ENCODE results near the gene COLEC11. TPM values are rescaled to one million over a fixed set of nuclear protein-coding genes. Genes with fewer than 3 reads are reported as not detected.
A peak's percentile ranks its signal among the peaks of the same experiment; 100 is the strongest.

COLEC11 gene
- total and polyA plus RNA-seq, 10 of the 15 experiments (the other 5 are each of a cell fraction or from before 2014, with no cell fraction given), result 0.08 to 0.74 (median 0.14) TPM; not detected in 4

- TF ChIP-seq, protein P1, sequence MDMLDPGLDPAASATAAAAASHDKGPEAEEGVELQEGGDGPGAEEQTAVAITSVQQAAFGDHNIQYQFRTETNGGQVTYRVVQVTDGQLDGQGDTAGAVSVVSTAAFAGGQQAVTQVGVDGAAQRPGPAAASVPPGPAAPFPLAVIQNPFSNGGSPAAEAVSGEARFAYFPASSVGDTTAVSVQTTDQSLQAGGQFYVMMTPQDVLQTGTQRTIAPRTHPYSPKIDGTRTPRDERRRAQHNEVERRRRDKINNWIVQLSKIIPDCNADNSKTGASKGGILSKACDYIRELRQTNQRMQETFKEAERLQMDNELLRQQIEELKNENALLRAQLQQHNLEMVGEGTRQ (IDR thresholded peaks at IDR 0.05; ENCODE audit: borderline replicate concordance, low read depth, low read length), result no peak
- TF ChIP-seq SMC3 (IDR thresholded peaks at IDR 0.05; ENCODE audit: borderline replicate concordance, low read length), result no peak
- no peak for TF ChIP-seq CBFB (IDR thresholded peaks at IDR 0.05; ENCODE audit: low read depth)
- TF ChIP-seq ZNF622 (IDR thresholded peaks at IDR 0.05), result no peak
- TF ChIP-seq NKRF (conservative IDR thresholded peaks at IDR 0.05), result no peak
- TF ChIP-seq, protein P2, sequence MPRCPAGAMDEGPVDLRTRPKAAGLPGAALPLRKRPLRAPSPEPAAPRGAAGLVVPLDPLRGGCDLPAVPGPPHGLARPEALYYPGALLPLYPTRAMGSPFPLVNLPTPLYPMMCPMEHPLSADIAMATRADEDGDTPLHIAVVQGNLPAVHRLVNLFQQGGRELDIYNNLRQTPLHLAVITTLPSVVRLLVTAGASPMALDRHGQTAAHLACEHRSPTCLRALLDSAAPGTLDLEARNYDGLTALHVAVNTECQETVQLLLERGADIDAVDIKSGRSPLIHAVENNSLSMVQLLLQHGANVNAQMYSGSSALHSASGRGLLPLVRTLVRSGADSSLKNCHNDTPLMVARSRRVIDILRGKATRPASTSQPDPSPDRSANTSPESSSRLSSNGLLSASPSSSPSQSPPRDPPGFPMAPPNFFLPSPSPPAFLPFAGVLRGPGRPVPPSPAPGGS (IDR thresholded peaks at IDR 0.05; ENCODE audit: borderline replicate concordance, insufficient read depth, low read depth, low read length, poor library complexity, severe bottlenecking), result peak; percentile 88
- no peak for TF ChIP-seq NRF1 (conservative IDR thresholded peaks at IDR 0.05; ENCODE audit: low read depth, low read length)
- TF ChIP-seq EED (IDR thresholded peaks at IDR 0.05; ENCODE audit: low read depth), result peak; percentile 81
- no peak for TF ChIP-seq PKNOX1 (IDR thresholded peaks at IDR 0.05)
- no peak for TF ChIP-seq SMAD5 (IDR thresholded peaks at IDR 0.05; ENCODE audit: low read depth)
- TF ChIP-seq MEF2B (IDR thresholded peaks at IDR 0.05; ENCODE audit: partially characterized antibody, poor library complexity, severe bottlenecking), result peak; percentile 67
- 0 out of 2 replicates have a peak, but pooled peaks have one; percentile 36 for TF ChIP-seq ATF2 (IDR thresholded peaks at IDR 0.05; ENCODE audit: low read length)
- TF ChIP-seq GATAD2B (conservative IDR thresholded peaks at IDR 0.05; ENCODE audit: low read depth), result peak; percentile 61
- TF ChIP-seq RUNX3 (IDR thresholded peaks at IDR 0.05; ENCODE audit: low read length), result peak; percentile 28; the same call in 1 of the 2 replicates
- no peak for TF ChIP-seq ZNF384 (IDR thresholded peaks at IDR 0.05; ENCODE audit: borderline replicate concordance, low read depth, low read length)
- no peak for TF ChIP-seq SMARCA5 (IDR thresholded peaks at IDR 0.05)
- TF ChIP-seq RFX5 (IDR thresholded peaks at IDR 0.05; ENCODE audit: low read depth, low read length), result no peak
- TF ChIP-seq, protein P3, sequence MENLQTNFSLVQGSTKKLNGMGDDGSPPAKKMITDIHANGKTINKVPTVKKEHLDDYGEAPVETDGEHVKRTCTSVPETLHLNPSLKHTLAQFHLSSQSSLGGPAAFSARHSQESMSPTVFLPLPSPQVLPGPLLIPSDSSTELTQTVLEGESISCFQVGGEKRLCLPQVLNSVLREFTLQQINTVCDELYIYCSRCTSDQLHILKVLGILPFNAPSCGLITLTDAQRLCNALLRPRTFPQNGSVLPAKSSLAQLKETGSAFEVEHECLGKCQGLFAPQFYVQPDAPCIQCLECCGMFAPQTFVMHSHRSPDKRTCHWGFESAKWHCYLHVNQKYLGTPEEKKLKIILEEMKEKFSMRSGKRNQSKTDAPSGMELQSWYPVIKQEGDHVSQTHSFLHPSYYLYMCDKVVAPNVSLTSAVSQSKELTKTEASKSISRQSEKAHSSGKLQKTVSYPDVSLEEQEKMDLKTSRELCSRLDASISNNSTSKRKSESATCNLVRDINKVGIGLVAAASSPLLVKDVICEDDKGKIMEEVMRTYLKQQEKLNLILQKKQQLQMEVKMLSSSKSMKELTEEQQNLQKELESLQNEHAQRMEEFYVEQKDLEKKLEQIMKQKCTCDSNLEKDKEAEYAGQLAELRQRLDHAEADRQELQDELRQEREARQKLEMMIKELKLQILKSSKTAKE (IDR thresholded peaks at IDR 0.05; ENCODE audit: low read depth, poor library complexity, severe bottlenecking), result peak; percentile 30
- TF ChIP-seq ZNF274 (IDR thresholded peaks at IDR 0.05; ENCODE audit: insufficient read depth, insufficient read length), result no peak
- TF ChIP-seq ZBED1 (IDR thresholded peaks at IDR 0.05; ENCODE audit: borderline replicate concordance), result no peak
- no peak for TF ChIP-seq JUND (IDR thresholded peaks at IDR 0.05; ENCODE audit: low read depth, low read length)
- no peak for TF ChIP-seq CHD1 (IDR thresholded peaks at IDR 0.05; ENCODE audit: low read depth, low read length)
Observed at GRCh38 chr2:3624059-3624794, 29.3 kb downstream of the COLEC11 start (continued).

Data from GM12878 (cell line).